DOHH2 (cell line): ENCODE measurements around the gene RNF103.

Experiments used
- H3F3A ChIP-seq: fragments of 200-600 bp; sonication (generic), shearing (Covaris generic); 2 replicates; pipeline ENCODE4 v1.6.0; 2016; ENCODE audit warnings: antibody characterized with exemption, mild to moderate bottlenecking; ENCODE audit not compliant: control insufficient read depth, insufficient read depth
- H3K27ac ChIP-seq: fragments of 200-600 bp; sonication (generic); 2 replicates; pipeline ENCODE4 v1.5.1; 2014; ENCODE audit warnings: low read depth, mild to moderate bottlenecking, low read length, moderate library complexity
- H3K27me3 ChIP-seq: fragments of 200-600 bp; sonication (generic); 2 replicates; pipeline ENCODE4 v1.6.1; 2014; ENCODE audit warnings: mild to moderate bottlenecking, low read length, mixed read lengths; ENCODE audit not compliant: control insufficient read depth
- H3K36me3 ChIP-seq: fragments of 200-600 bp; sonication (generic); 2 replicates; pipeline ENCODE4 v1.6.1; 2014; ENCODE audit warnings: mild to moderate bottlenecking, low read length, moderate library complexity, mixed read lengths; ENCODE audit not compliant: control insufficient read depth
- H3K4me1 ChIP-seq: fragments of 200-600 bp; sonication (generic); 2 replicates; pipeline ENCODE4 v1.6.1; 2014; ENCODE audit warnings: mild to moderate bottlenecking, low read length, mixed read lengths; ENCODE audit not compliant: control insufficient read depth
- H3K4me2 ChIP-seq: fragments of 200-600 bp; sonication (generic); 2 replicates; pipeline ENCODE4 v1.6.0; 2014; ENCODE audit warnings: mild to moderate bottlenecking, low read length, moderate library complexity
- H3K4me3 ChIP-seq: fragments of 200-600 bp; sonication (generic); 2 replicates; pipeline ENCODE4 v1.5.1; 2014; ENCODE audit warnings: mild to moderate bottlenecking, low read length, mixed read lengths
- H3K79me2 ChIP-seq: fragments of 200-600 bp; sonication (generic); 2 replicates; pipeline ENCODE4 v1.6.1; 2014; ENCODE audit warnings: mild to moderate bottlenecking, low read length, mixed read lengths; ENCODE audit not compliant: control insufficient read depth
- H3K9me2 ChIP-seq: fragments of 200-600 bp; sonication (generic); replicated peaks from 2 replicates; pipeline ENCODE4 v1.6.1; 2014; ENCODE audit warnings: mild to moderate bottlenecking, low read length, mixed read lengths; ENCODE audit not compliant: control insufficient read depth
- H3K9me3 ChIP-seq: fragments of 200-600 bp; sonication (generic); 2 replicates; pipeline ENCODE4 v1.6.1; 2014; ENCODE audit warnings: antibody characterized with exemption, low read length, mixed read lengths; ENCODE audit not compliant: control insufficient read depth, insufficient read depth
- H4K20me1 ChIP-seq: fragments of 200-600 bp; sonication (generic); 2 replicates; pipeline ENCODE4 v1.6.0; 2014; ENCODE audit warnings: low read depth, mild to moderate bottlenecking, antibody characterized with exemption, low read length, moderate library complexity; ENCODE audit not compliant: control insufficient read depth, insufficient read depth
- CTCF ChIP-seq: fragments of 200-600 bp; sonication (generic); IDR thresholded peaks from one replicate; pipeline ENCODE4 v1.5.1; 2014; ENCODE audit warnings: antibody characterized with exemption, mild to moderate bottlenecking, low read depth, low read length; ENCODE audit not compliant: poor library complexity, severe bottlenecking
- EZH2phosphoT487 ChIP-seq: fragments of 200-600 bp; sonication (generic); IDR thresholded peaks from 2 replicates; pipeline ENCODE4 v1.6.1; 2017; ENCODE audit warnings: borderline replicate concordance, mild to moderate bottlenecking, antibody characterized with exemption, low read length, moderate library complexity, mixed read lengths

The RNF103 gene

GRCh38 chr2:86570059-86570458, 53.6 kb downstream of the RNF103 start:
- no peak overlapping the region for H3K4me2 ChIP-seq
- no peaks in the 10 kb centered on the region for H3K9me3 ChIP-seq
- H4K20me1 ChIP-seq = no peaks in the 10 kb centered on the region
- H3K9me2 ChIP-seq = no peaks in the 10 kb centered on the region
- no peaks in the 10 kb centered on the region for H3F3A ChIP-seq
- H3K4me3 ChIP-seq = no peak overlapping the region
- TF ChIP-seq EZH2phosphoT487 (no peak), CTCF (no peak)
- H3K4me1 ChIP-seq = no peaks in the 10 kb centered on the region
- H3K27ac ChIP-seq = no peak overlapping the region
- H3K79me2 ChIP-seq = no peaks in the 10 kb centered on the region
- no peaks in the 10 kb centered on the region for H3K36me3 ChIP-seq
- H3K27me3 ChIP-seq = no peaks in the 10 kb centered on the region

DNA sequence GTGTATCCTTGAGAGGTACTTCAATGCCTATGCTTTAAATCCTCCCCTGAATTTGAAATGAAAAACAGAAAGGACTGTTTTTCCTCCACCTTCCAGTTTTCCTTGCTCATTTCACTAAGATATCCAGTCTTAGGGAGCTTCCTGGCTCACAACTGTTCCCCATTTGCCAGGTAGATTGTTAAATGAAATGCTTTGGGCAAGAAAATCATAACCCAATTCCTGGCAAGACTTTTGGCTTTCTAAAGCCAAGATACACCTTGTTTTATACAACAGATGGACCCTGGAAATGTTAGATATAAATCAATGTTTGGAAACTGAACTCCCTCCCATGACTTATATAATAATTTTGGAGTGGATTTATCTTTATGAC, 56.9 kb downstream of the RNF103 start:
- H3K36me3 ChIP-seq = no peaks in the 10 kb centered on the region; the same call in 1 of the 2 replicates
- H3K4me2 ChIP-seq = no peak overlapping the region
- TF ChIP-seq EZH2phosphoT487 (no peak), CTCF (no peak)
- H3F3A ChIP-seq = no peaks in the 10 kb centered on the region
- H3K4me1 ChIP-seq = peaks cover 15% of the 10 kb centered on the region
- peaks cover 10% of the 10 kb centered on the region for H3K79me2 ChIP-seq
- H3K4me3 ChIP-seq = no peak overlapping the region
- H3K9me2 ChIP-seq = no peaks in the 10 kb centered on the region
- no peak overlapping the region for H3K27ac ChIP-seq
- peaks cover 9% of the 10 kb centered on the region; the same call in 1 of the 2 replicates for H3K9me3 ChIP-seq
- no peaks in the 10 kb centered on the region for H4K20me1 ChIP-seq
- no peaks in the 10 kb centered on the region for H3K27me3 ChIP-seq

GRCh38 chr2:86566158-86566820, 57.4 kb downstream of the RNF103 start:
- Histone ChIP-seq H4K20me1 (no peaks in the 10 kb centered on the region), H3K4me2 (no peak overlapping the region), H3K4me3 (no peak overlapping the region), H3K79me2 (peaks cover 15% of the 10 kb centered on the region), H3K27ac (no peak overlapping the region), H3K27me3 (no peaks in the 10 kb centered on the region), H3F3A (no peaks in the 10 kb centered on the region), H3K4me1 (peaks cover 20% of the 10 kb centered on the region), H3K9me2 (no peaks in the 10 kb centered on the region), H3K36me3 (no peaks in the 10 kb centered on the region; the same call in 1 of the 2 replicates), H3K9me3 (peaks cover 9% of the 10 kb centered on the region; the same call in 1 of the 2 replicates)
- TF ChIP-seq EZH2phosphoT487 (no peak), CTCF (no peak)
